GM20000 (cell line): ENCODE data around the gene OR6C68.
"Not testable (repeated sequence)": the region's sequence is repeated elsewhere in the genome, so short reads cannot be mapped to it uniquely, and the experiment has no call there.

ENCODE experiments used
- DNase-seq: peaks from one replicate; pipeline ENCODE4 v3.0.0; 2012; ENCODE audit warnings: low spot score
- TF ChIP-seq, protein P1 (sequence below): IDR thresholded peaks from 2 replicates; pipeline ENCODE4 v1.5.1; 2012; ENCODE audit warnings: mild to moderate bottlenecking, control low read depth; ENCODE audit errors: extremely low read depth, missing control alignments

OR6C68 gene

DNA sequence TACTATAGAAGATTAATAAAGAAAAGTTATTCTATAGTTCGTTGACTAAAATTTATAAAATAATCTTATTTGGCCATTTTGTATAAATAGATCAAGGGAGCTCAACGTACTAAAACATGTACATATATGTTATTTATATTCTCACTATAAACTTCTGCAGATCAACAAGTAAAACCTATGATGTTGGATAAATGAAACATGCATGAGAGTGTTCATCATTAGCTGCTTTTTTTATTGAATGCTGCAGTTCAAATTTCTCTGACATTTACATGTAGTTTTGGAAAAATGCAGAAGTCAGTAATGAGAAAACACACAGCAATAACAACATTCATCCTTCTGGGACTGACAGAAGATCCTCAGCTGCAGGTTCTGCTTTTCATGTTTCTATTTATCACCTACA, at the start of gene OR6C68:
Gene OR6C68 (plus strand): TSS at position 301 of the 400 bp plus-strand sequence. CDS start 0 bp downstream, at position 301.
- no peak for DNase-seq
- TF ChIP-seq, protein P1, sequence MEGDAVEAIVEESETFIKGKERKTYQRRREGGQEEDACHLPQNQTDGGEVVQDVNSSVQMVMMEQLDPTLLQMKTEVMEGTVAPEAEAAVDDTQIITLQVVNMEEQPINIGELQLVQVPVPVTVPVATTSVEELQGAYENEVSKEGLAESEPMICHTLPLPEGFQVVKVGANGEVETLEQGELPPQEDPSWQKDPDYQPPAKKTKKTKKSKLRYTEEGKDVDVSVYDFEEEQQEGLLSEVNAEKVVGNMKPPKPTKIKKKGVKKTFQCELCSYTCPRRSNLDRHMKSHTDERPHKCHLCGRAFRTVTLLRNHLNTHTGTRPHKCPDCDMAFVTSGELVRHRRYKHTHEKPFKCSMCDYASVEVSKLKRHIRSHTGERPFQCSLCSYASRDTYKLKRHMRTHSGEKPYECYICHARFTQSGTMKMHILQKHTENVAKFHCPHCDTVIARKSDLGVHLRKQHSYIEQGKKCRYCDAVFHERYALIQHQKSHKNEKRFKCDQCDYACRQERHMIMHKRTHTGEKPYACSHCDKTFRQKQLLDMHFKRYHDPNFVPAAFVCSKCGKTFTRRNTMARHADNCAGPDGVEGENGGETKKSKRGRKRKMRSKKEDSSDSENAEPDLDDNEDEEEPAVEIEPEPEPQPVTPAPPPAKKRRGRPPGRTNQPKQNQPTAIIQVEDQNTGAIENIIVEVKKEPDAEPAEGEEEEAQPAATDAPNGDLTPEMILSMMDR: no peak

DNA sequence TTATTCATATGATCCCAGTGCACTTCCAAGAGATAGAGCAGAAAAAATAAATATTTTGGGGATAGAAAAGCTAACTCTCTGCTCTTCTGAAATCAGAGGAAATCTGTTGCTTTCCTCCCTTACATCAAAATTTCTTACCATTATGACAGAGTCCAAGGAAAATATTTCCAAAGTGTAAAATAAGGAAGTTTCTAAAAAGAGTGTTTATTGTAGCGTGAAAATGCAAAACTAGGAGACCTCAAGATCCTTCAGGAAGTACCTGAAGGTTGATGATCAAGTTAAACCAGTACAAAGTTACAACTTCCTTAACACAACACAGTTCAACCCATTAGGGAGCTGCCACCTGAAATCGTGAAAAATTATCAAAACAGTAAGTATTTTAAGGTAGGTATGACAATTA, 48.4 kb upstream of the OR6C68 start, which contains the start of gene OR6C2:
Gene OR6C2 (plus strand): TSS at position 301 of the 400 bp plus-strand sequence. CDS start 8,138 bp downstream, outside the sequence.
- no peak for DNase-seq
- TF ChIP-seq, protein P1: no peak

DNA sequence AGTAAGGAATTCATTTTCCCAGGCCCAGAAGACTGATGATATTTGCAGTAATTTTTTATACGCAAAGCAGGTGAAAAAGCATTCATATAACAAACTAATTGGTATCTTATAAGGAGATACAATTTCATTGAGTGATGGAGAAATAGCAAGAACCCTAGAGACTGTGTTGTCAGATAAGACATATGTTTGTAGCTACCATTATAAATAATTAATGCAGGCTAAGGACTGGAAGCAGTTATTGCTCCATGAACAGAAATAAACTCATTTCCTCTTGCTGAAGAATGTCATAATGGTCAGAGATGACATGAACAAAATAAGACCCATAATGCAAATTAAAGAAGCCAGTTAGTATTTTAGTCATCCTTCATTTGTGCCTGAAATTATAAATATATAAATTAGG, 46.8 kb upstream of the OR6C68 start:
- TF ChIP-seq, protein P1: no peak
- DNase-seq: no peak

DNA sequence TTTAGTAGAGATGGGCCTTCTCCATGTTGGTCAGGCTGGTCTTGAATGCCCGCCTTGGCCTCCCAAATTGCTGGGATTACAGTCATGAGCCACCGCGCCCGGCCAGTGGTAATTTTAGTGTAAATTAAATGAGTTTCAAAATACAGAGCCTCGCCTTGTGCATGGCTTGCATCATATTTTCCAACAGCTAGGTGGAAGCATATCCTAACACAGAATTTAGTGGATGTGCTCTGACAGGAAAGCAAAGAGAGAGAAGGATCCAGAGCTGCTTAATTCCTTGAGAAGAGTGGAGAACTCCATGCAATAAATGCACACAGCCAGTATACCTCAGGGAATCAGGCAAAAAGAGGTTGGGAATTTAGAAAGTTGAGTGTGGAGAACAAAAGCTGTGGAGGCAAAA, 45.9 kb upstream of the OR6C68 start:
- no peak for DNase-seq
- TF ChIP-seq, protein P1: no peak

GRCh38 chr12:55448825-55449224, 43.4 kb upstream of the OR6C68 start:
- TF ChIP-seq, protein P1: no peak
- DNase-seq: no peak

GRCh38 chr12:55464926-55465325, 27.3 kb upstream of the OR6C68 start:
- DNase-seq: not testable (repeated sequence)

DNA sequence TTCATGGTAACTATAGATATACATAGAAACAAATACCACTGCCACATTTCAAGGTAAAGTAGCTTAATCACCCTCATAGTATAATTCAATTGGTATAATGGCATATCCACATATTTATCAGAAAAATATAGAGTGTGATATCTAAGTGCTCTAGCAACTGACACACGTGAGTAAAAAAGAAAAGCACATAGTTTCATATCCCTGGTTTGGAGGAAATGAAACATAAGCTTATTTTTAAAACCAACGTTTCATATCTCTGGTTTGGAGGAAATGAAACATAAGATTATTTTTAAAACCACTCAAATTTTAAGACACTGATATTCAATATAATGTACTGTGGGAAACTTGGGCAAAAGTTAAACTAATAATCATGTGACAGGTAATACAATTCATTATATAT, 24.3 kb upstream of the OR6C68 start:
- TF ChIP-seq, protein P1: no peak
- DNase-seq: no peak

DNA sequence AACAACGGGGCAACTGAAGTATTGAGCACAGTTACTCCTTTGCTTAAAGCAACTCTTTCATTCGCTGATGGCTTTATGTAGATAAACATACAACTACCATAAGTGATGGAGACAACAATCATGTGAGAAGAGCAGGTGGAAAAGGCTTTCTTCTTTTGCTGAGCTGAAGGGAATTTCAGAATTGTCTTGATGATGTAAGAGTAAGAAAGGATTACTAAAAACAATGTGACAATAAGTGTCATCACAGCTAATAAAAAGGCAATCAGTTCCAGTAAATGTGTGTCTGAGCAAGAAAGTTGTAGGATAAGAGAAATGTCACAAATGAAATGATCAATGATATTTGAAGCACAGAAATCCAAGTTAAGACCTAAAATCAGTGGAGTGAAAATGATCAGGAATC, 22.9 kb upstream of the OR6C68 start:
- no peak for DNase-seq
- TF ChIP-seq, protein P1: no peak
